Measurements from ENCODE around the gene HIGD1B.
"Not testable (repeated sequence)": the region's sequence is repeated elsewhere in the genome, so short reads cannot be mapped to it uniquely, and the experiment has no call there.

The HIGD1B gene

GRCh38 chr17:44847586-44847985, at the start of gene HIGD1B:
Gene HIGD1B (plus strand): TSS chr17:44847883. CDS start chr17:44848153, 270 bp downstream.
- no peak for DNase-seq

GRCh38 chr17:44798356-44798755, 49.3 kb upstream of the HIGD1B start:
- no peak for DNase-seq

GRCh38 chr17:44801880-44802279, 45.8 kb upstream of the HIGD1B start:
- no peak for DNase-seq

GRCh38 chr17:44804302-44805089, 43.2 kb upstream of the HIGD1B start:
- DNase-seq, result no peak

GRCh38 chr17:44807093-44807816, 40.4 kb upstream of the HIGD1B start:
- no peak for DNase-seq

- no peak for DNase-seq
Observed at GRCh38 chr17:44807817-44808155, 39.9 kb upstream of the HIGD1B start.

- no peak for DNase-seq
Observed at GRCh38 chr17:44808156-44808555, 39.5 kb upstream of the HIGD1B start.

- not testable (repeated sequence) for DNase-seq
Observed at GRCh38 chr17:44808656-44809388, 38.9 kb upstream of the HIGD1B start.

- no peak for DNase-seq
Observed at GRCh38 chr17:44812263-44812662, 35.4 kb upstream of the HIGD1B start.

- DNase-seq, result not testable (repeated sequence)
Observed at GRCh38 chr17:44818508-44818907, 29.2 kb upstream of the HIGD1B start.

- DNase-seq, result no peak
Observed at GRCh38 chr17:44820631-44821212, 27.0 kb upstream of the HIGD1B start.

- not testable (repeated sequence) for DNase-seq
Observed at GRCh38 chr17:44825236-44825635, 22.4 kb upstream of the HIGD1B start.

- no peak for DNase-seq
Observed at GRCh38 chr17:44826123-44826790, 21.4 kb upstream of the HIGD1B start.

- DNase-seq, result no peak
Observed at GRCh38 chr17:44827863-44828262, 19.8 kb upstream of the HIGD1B start.

GRCh38 chr17:44828919-44829522, 18.7 kb upstream of the HIGD1B start:
- no peak for DNase-seq

- no peak for DNase-seq
Observed at GRCh38 chr17:44829523-44830358, 17.9 kb upstream of the HIGD1B start, which contains the start of gene GJC1. Gene GJC1 (minus strand): TSS chr17:44830287. CDS start chr17:44805817, 24,470 bp downstream.

- DNase-seq, result no peak
Observed at GRCh38 chr17:44830359-44831288, 17.1 kb upstream of the HIGD1B start.

GRCh38 chr17:44831371-44831770, 16.3 kb upstream of the HIGD1B start:
- no peak for DNase-seq

- no peak for DNase-seq
Observed at GRCh38 chr17:44832805-44833204, 14.9 kb upstream of the HIGD1B start.

- no peak for DNase-seq
Observed at GRCh38 chr17:44837196-44837595, 10.5 kb upstream of the HIGD1B start.
